HepG2 (cell line): ENCODE results near the gene MPLKIP. TPM values are rescaled to one million over a fixed set of nuclear protein-coding genes. Genes with fewer than 3 reads are reported as not detected.

Source experiments
- ATAC-seq: fragments of 200-7000 bp; cut with Tn5 transposase; 3 replicates; pipeline ENCODE4 v1.9.1; 2020; ENCODE audit warnings: mild to moderate bottlenecking, moderate library complexity
- BruUV-seq: library from RNA; stranded (reverse); fragments of 400-500 nt; replicated peaks from 2 replicates; lab custom pipeline; 2021; lab: Mats Ljungman, UMichigan
- CTCF ChIA-PET: fragments of 300-600 bp; formaldehyde crosslinking; extraction: SDS; loops from one replicate; lab custom pipeline; 2021; ENCODE audit warnings: low total read pairs, inconsistent platforms, low intra/inter-chr PET ratio; lab: Yijun Ruan, JAX
- POLR2A ChIA-PET: fragments of 350-600 bp; sonication (Branson Sonifier 250); formaldehyde crosslinking; loops from one replicate; lab custom pipeline; 2020; ENCODE audit warnings: antibody characterized with exemption, inconsistent platforms; lab: Yijun Ruan, JAX
- DNase-seq: peaks from one replicate; pipeline ENCODE4 v3.0.0-alpha.2; 2015; ENCODE audit warnings: low spot score
- FAIRE-seq: peaks from 3 replicates; lab custom pipeline; 2011; peaks lifted over from hg19 to GRCh38; lab: Jason Lieb, UNC
- H2AFZ ChIP-seq: one replicate; pipeline ENCODE4 v1.6.1; 2011; ENCODE audit warnings: low read length, inconsistent platforms
- H3K27ac ChIP-seq: fragments of 300-600 bp; 3 replicates; pipeline ENCODE4 v1.8.0; 2011; ENCODE audit warnings: mixed run types, mild to moderate bottlenecking, mixed read lengths, low read length, inconsistent platforms; ENCODE audit not compliant: insufficient read depth; ENCODE audit errors: extremely low read length
- H3K27me3 ChIP-seq, 2 experiments: fragments of 200-600 bp in 1 of 2; 2 replicates in 1 of 2; 3 replicates in 1 of 2; pipeline versions ENCODE4 v1.6.0 to v1.8.0; 2011; ENCODE audit warnings: low read length in 2 of 2, mild to moderate bottlenecking in 2 of 2, moderate library complexity in 2 of 2, inconsistent platforms in 1 of 2; ENCODE audit not compliant: insufficient read depth in 2 of 2, control insufficient read depth in 1 of 2
- H3K36me3 ChIP-seq, 2 experiments: fragments of 200-600 bp in 1 of 2; replicated peaks in 1 of 2; 2 replicates in 1 of 2; 3 replicates in 1 of 2; pipeline versions ENCODE4 v1.5.1 to v1.8.0; 2011; ENCODE audit warnings: low read length in 2 of 2, inconsistent platforms in 1 of 2; ENCODE audit not compliant: insufficient read depth in 2 of 2, control insufficient read depth in 1 of 2
- H3K4me1 ChIP-seq: 2 replicates; pipeline ENCODE4 v1.5.1; 2012; ENCODE audit warnings: low read length, inconsistent platforms; ENCODE audit not compliant: insufficient read depth
- H3K4me2 ChIP-seq: 2 replicates; pipeline ENCODE4 v1.6.0; 2011; ENCODE audit warnings: low read depth, low read length, inconsistent platforms
- H3K4me3 ChIP-seq, 3 experiments: fragments of 200-600 bp in 1 of 3; sonication (generic), shearing (Covaris generic) in 1 of 3; replicated peaks in 1 of 3; 2 replicates each; pipeline ENCODE4 v1.5.1; 2011 to 2016; ENCODE audit warnings: low read length in 3 of 3, inconsistent platforms in 2 of 3, low read depth in 2 of 3, mild to moderate bottlenecking in 2 of 3, control low read depth in 1 of 3, mixed read lengths in 1 of 3; ENCODE audit not compliant: insufficient read depth in 1 of 3
- H3K79me2 ChIP-seq: one replicate; pipeline ENCODE4 v1.6.1; 2011; ENCODE audit warnings: low read length, inconsistent platforms; ENCODE audit not compliant: insufficient read depth
- H3K9ac ChIP-seq: 2 replicates; pipeline ENCODE4 v1.6.0; 2011; ENCODE audit warnings: mild to moderate bottlenecking, low read depth, low read length, inconsistent platforms; ENCODE audit not compliant: insufficient read depth
- H3K9me3 ChIP-seq: 2 replicates; pipeline ENCODE4 v1.5.1; 2012; ENCODE audit warnings: mild to moderate bottlenecking, low read length
- H4K20me1 ChIP-seq: 2 replicates; pipeline ENCODE4 v1.6.0; 2011; ENCODE audit warnings: inconsistent platforms, mild to moderate bottlenecking, low read length, moderate library complexity; ENCODE audit not compliant: insufficient read depth
- ATRX ChIP-seq: sonication (generic); formaldehyde crosslinking; IDR thresholded peaks from 2 replicates; pipeline ENCODE4 v1.4.0; 2020; ENCODE audit warnings: missing genetic modification reagents, borderline replicate concordance
- BORCS8-MEF2B ChIP-seq: sonication (generic); formaldehyde crosslinking; IDR thresholded peaks from 2 replicates; pipeline ENCODE4 v1.8.0; 2022; ENCODE audit warnings: mild to moderate bottlenecking, missing genetic modification reagents
- CHCHD3 ChIP-seq: sonication (generic); formaldehyde crosslinking; IDR thresholded peaks from 2 replicates; pipeline ENCODE4 v1.8.0; 2022; ENCODE audit warnings: mild to moderate bottlenecking, missing genetic modification reagents, moderate library complexity
- CREM ChIP-seq, 2 experiments: sonication (generic) in 1 of 2; formaldehyde crosslinking in 1 of 2; IDR thresholded peaks; 2 replicates each; pipeline versions ENCODE4 v1.4.0 to v1.6.1; 2016 to 2020; ENCODE audit warnings: antibody characterized with exemption in 1 of 2, mild to moderate bottlenecking in 1 of 2, missing genetic modification reagents in 1 of 2
- EZH2 ChIP-seq: conservative IDR thresholded peaks from 2 replicates; pipeline ENCODE4 v1.6.1; 2012; ENCODE audit warnings: mild to moderate bottlenecking, low read depth, low read length, moderate library complexity
- FOSL1 ChIP-seq: sonication (generic); formaldehyde crosslinking; IDR thresholded peaks from 2 replicates; pipeline ENCODE4 v1.9.0; 2021; ENCODE audit warnings: missing genetic modification reagents, borderline replicate concordance
- KIAA2018 ChIP-seq: sonication (generic); formaldehyde crosslinking; IDR thresholded peaks from 2 replicates; pipeline ENCODE4 v1.5.0; 2020; ENCODE audit warnings: mild to moderate bottlenecking, missing genetic modification reagents, borderline replicate concordance
- NFKB2 ChIP-seq: sonication (generic); formaldehyde crosslinking; IDR thresholded peaks from 2 replicates; pipeline ENCODE4 v1.4.0; 2020; ENCODE audit warnings: missing genetic modification reagents, borderline replicate concordance
- RORA ChIP-seq: sonication (generic); formaldehyde crosslinking; IDR thresholded peaks from 2 replicates; pipeline ENCODE4 v1.5.0; 2020; ENCODE audit warnings: mild to moderate bottlenecking, missing genetic modification reagents, moderate library complexity
- SMARCC2 ChIP-seq: fragments of 450-650 bp; IDR thresholded peaks from 2 replicates; pipeline ENCODE4 v1.6.1; 2017; ENCODE audit warnings: antibody characterized with exemption, mild to moderate bottlenecking
- SRY ChIP-seq: sonication (generic); formaldehyde crosslinking; IDR thresholded peaks from 2 replicates; pipeline ENCODE4 v1.8.0; 2022; ENCODE audit warnings: mild to moderate bottlenecking, missing genetic modification reagents
- TGIF2 ChIP-seq: IDR thresholded peaks from 2 replicates; pipeline ENCODE4 v1.6.1; 2016; ENCODE audit warnings: control low read depth, missing compliant biosample characterization
- YY1 ChIP-seq: IDR thresholded peaks from 2 replicates; pipeline ENCODE4 v1.6.1; 2011; ENCODE audit warnings: low read length, low read depth, moderate library complexity, mild to moderate bottlenecking; ENCODE audit not compliant: insufficient read depth, insufficient replicate concordance
- ZNF414 ChIP-seq: sonication (generic); formaldehyde crosslinking; IDR thresholded peaks from 2 replicates; pipeline ENCODE4 v1.5.0; 2020; ENCODE audit warnings: missing genetic modification reagents
- ZNF737 ChIP-seq: sonication (generic); formaldehyde crosslinking; IDR thresholded peaks from 2 replicates; pipeline ENCODE4 v1.5.0; 2020; ENCODE audit warnings: missing genetic modification reagents, mild to moderate bottlenecking, borderline replicate concordance
- ZNF790 ChIP-seq: sonication (generic); formaldehyde crosslinking; IDR thresholded peaks from 2 replicates; pipeline ENCODE4 v1.8.0; 2022; ENCODE audit warnings: missing genetic modification reagents, mild to moderate bottlenecking, borderline replicate concordance
- ZSCAN25 ChIP-seq: sonication (generic); formaldehyde crosslinking; IDR thresholded peaks from 2 replicates; pipeline ENCODE4 v1.8.0; 2022; ENCODE audit warnings: mild to moderate bottlenecking, missing genetic modification reagents
- WGBS: methylation state at CpG from one replicate; pipeline ENCODE4 v1.1.6; 2017; ENCODE audit warnings: low lambda C conversion rate; 5-methylcytosine and 5-hydroxymethylcytosine counted together
- in situ Hi-C: cut with HindIII; loops from 2 replicates; pipeline ENCODE4 v1.10.0; 2017; ENCODE audit warnings: low pct_unique_long_range_greater_than_20kb; ENCODE audit not compliant: extremely low pct_ligation_motif_present
- intact Hi-C: fragments of 100-400 bp; cut with micrococcal nuclease; formaldehyde crosslinking; loops from one replicate; pipeline ENCODE4 v1.10.0; 2022; ENCODE audit not compliant: unreplicated experiment
- polyA plus RNA-seq, 8 experiments: library from polyadenylated mRNA; depleted of rRNA in 3 of 8; stranded (reverse) in 7 of 8; unstranded in 1 of 8; fragments of >200 nt; fragmentation: Illumina TruSeq in 4 of 8; extraction: Trizol in 4 of 8; gene quantifications; 2 replicates each; pipeline versions ENCODE4 v1.2.1 to v1.2.3, GENCODE V29; 2011 to 2016; ENCODE audit warnings: low read depth in 4 of 8, missing spikeins in 1 of 8, mixed read lengths in 1 of 8; ENCODE audit not compliant: insufficient read depth in 1 of 8
- total RNA-seq, 5 experiments: library from RNA; depleted of rRNA; stranded (reverse); fragments of >200 nt; fragmentation: Illumina TruSeq; extraction: Trizol; gene quantifications; 2 replicates each; pipeline ENCODE4 v1.2.3, GENCODE V29; 2016; ENCODE audit warnings: low read depth in 1 of 5

Gene MPLKIP
- total and polyA plus RNA-seq, 2 of the 13 experiments (the other 11 are each of a cell fraction or from before 2014, with no cell fraction given): 40.1 to 45.7 TPM

GRCh38 chr7:40156988-40157387, 22.6 kb upstream of the MPLKIP start:
- intact Hi-C loops: no loop called here
- H3K4me2 ChIP-seq: no peak overlapping the region
- no peak for FAIRE-seq
- no peak overlapping the region for H3K9ac ChIP-seq
- in situ Hi-C loops: no loop called here
- H3K27ac ChIP-seq: no peak overlapping the region
- DNase-seq: no peak
- H3K4me3 ChIP-seq: no peak overlapping the region
- no peaks in the 10 kb centered on the region for H3K27me3 ChIP-seq
- POLR2A ChIA-PET: no interaction called here
- no peaks in the 10 kb centered on the region for H3K79me2 ChIP-seq
- H3K36me3 ChIP-seq: no peaks in the 10 kb centered on the region
- no peaks in the 10 kb centered on the region for H4K20me1 ChIP-seq
- CTCF ChIA-PET: no interaction called here
- 95% methylated on average over 4 of the region's 4 CpGs for WGBS
- H3K9me3 ChIP-seq: no peaks in the 10 kb centered on the region
- no peaks in the 10 kb centered on the region for H3K4me1 ChIP-seq
- H2AFZ ChIP-seq: no peak overlapping the region
- no peak for ATAC-seq
- BruUV-seq: no TSS peak
- TF ChIP-seq EZH2: no peak
- TF ChIP-seq ZNF790 (CRISPR knock-in tag): no peak
- no peak for TF ChIP-seq SRY (CRISPR knock-in tag)
- TF ChIP-seq FOSL1 (CRISPR knock-in tag): no peak
- no peak for TF ChIP-seq CREM (IDR thresholded peaks at IDR 0.05)
- no peak for TF ChIP-seq CREM (CRISPR knock-in tag; IDR thresholded peaks at IDR 0.05)
- no peak for TF ChIP-seq ZSCAN25 (CRISPR knock-in tag)
- TF ChIP-seq TGIF2 (CRISPR knock-in tag): no peak
- TF ChIP-seq ZNF737 (CRISPR knock-in tag): no peak
- no peak for TF ChIP-seq ZNF414
- no peak for TF ChIP-seq SMARCC2
- TF ChIP-seq YY1: no peak
- TF ChIP-seq NFKB2 (CRISPR knock-in tag): no peak
- no peak for TF ChIP-seq CHCHD3 (CRISPR knock-in tag)
- no peak for TF ChIP-seq RORA (CRISPR knock-in tag)
- no peak for TF ChIP-seq ATRX (CRISPR knock-in tag)
- TF ChIP-seq BORCS8-MEF2B: no peak
- TF ChIP-seq KIAA2018 (CRISPR knock-in tag): no peak
